Mucosa of descending colon (tissue), 3 donors: ENCODE results near the gene SULT1C3. TPM values are rescaled to one million over a fixed set of nuclear protein-coding genes. Genes with fewer than 3 reads are reported as not detected.

Experiments
- ATAC-seq: fragments of 200-7000 bp; cut with Tn5 transposase; one replicate; pipeline ENCODE4 v1.9.1; 2020; ENCODE audit warnings: mild to moderate bottlenecking, moderate library complexity
- DNase-seq, 3 donors: peaks; one replicate each; pipeline ENCODE4 v3.0.0-alpha.2; 2020
- H3K36me3 ChIP-seq: fragments of 200-600 bp; one replicate; pipeline ENCODE4 v1.8.0; 2021; ENCODE audit warnings: low read depth, mild to moderate bottlenecking
- H3K4me1 ChIP-seq: fragments of 200-600 bp; one replicate; pipeline ENCODE4 v1.8.0; 2021; ENCODE audit warnings: low read depth, mild to moderate bottlenecking
- H3K4me3 ChIP-seq: fragments of 200-600 bp; one replicate; pipeline ENCODE4 v1.8.0; 2021; ENCODE audit warnings: mild to moderate bottlenecking
- H3K9me3 ChIP-seq: fragments of 200-600 bp; one replicate; pipeline ENCODE4 v1.8.0; 2021; ENCODE audit warnings: mild to moderate bottlenecking
- intact Hi-C, 2 donors: fragments of 100-400 bp; cut with DNase I in 1 of 2; cut with micrococcal nuclease in 1 of 2; formaldehyde crosslinking; loops; one replicate each; pipeline versions ENCODE4 v1.11.0 to v1.11.1; 2022; cut with DNase I, micrococcal nuclease
- total RNA-seq, 3 donors: library from RNA; stranded (reverse); fragmentation: NEBNext Ultra II Directional in 2 of 3; extraction: Animal tissue kit (Norgen Biotek cat#: 25700) in 2 of 3; gene quantifications; one replicate each; pipeline versions ENCODE4 v1.2.1 to v1.2.4, GENCODE V29; 2021 to 2023
- TF ChIP-seq, protein P1 (sequence below): fragments of 200-600 bp; IDR thresholded peaks from one replicate; pipeline ENCODE4 v1.8.0; 2022; ENCODE audit warnings: antibody characterized with exemption, mild to moderate bottlenecking
- donor health status: DM: no; HTN: no; CAD: no; lungs with moderate emphysema.
- donor health status: DM: no; HTN: no; CAD: no.
- donor health status: DM: no; HTN: yes; CAD: no.

SULT1C3 gene
- total RNA-seq, 3 donors from 2014 or later: 0.34 TPM; not detected in 2

DNA sequence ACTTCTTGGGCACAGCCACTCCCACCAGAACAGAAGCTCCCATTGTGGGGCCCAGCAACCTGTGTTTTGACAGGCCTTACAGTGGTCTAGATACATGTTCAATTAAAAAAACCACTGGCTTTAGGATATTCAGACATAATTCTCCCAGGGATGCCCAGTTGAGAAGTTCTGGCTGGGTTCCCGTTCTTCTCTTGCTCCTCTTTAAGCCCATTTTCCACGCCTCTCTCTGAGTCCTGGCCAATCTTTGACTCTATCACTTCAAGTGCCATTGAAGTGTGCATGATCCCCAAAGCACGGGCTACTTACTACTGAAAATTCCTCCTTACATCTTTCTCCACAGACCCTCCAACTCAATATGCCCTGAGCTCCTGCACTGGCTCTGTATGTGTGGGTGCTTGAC lies 17.5 kb upstream of the SULT1C3 start:
- DNase-seq (no peak), ATAC-seq (no peak)
- Histone ChIP-seq H3K36me3 (no peaks in the 10 kb centered on the region), H3K9me3 (peaks cover 16% of the 10 kb centered on the region), H3K4me1 (no peaks in the 10 kb centered on the region), H3K4me3 (no peak overlapping the region)
- intact Hi-C loops: no loop called here
- TF ChIP-seq, protein P1, sequence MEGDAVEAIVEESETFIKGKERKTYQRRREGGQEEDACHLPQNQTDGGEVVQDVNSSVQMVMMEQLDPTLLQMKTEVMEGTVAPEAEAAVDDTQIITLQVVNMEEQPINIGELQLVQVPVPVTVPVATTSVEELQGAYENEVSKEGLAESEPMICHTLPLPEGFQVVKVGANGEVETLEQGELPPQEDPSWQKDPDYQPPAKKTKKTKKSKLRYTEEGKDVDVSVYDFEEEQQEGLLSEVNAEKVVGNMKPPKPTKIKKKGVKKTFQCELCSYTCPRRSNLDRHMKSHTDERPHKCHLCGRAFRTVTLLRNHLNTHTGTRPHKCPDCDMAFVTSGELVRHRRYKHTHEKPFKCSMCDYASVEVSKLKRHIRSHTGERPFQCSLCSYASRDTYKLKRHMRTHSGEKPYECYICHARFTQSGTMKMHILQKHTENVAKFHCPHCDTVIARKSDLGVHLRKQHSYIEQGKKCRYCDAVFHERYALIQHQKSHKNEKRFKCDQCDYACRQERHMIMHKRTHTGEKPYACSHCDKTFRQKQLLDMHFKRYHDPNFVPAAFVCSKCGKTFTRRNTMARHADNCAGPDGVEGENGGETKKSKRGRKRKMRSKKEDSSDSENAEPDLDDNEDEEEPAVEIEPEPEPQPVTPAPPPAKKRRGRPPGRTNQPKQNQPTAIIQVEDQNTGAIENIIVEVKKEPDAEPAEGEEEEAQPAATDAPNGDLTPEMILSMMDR: no peak

DNA sequence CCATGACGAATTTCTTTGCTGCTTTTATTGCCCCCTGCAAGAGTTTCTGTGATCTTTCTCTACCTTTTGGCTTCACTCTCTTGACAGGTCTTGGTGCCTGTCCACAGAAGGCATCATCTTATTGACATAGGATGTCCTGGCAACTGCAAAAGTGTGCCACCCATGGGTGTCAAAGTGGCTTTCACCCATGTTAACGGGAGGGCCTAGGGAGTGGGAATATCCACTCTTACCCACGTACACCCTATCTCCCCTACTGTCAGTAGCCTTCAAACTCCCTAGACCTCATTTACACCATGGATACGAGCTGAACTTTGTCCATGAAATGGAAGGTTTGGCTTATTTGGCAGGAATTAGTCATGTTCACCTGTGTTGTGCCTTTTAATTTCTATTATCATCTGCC lies 16.2 kb upstream of the SULT1C3 start:
- ATAC-seq: no peak
- H3K4me3 ChIP-seq: no peak overlapping the region
- TF ChIP-seq, protein P1: no peak
- DNase-seq: no peak
- H3K4me1 ChIP-seq: no peaks in the 10 kb centered on the region
- intact Hi-C loops: no loop called here
- no peaks in the 10 kb centered on the region for H3K36me3 ChIP-seq
- peaks cover 16% of the 10 kb centered on the region for H3K9me3 ChIP-seq

DNA sequence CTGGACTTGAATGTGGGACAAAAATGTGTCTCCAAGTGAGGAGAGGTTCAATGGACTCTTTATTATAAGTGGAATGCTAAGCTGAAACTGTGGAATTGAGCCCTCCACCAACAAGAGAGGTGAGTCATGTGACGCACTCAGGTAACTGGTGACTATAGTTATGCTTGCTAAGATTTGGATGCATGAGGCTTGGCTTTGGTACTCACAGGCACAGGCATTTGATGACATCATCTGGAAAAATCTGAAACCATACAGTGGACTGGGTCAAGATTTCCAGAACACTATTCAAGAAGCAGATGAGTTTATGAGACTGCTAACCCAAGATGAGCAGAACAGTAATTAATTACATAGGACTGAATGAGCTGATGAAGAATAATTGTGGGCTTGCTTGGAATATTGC lies 15.7 kb upstream of the SULT1C3 start:
- ATAC-seq (no peak), DNase-seq (no peak)
- Histone ChIP-seq H3K36me3 (no peaks in the 10 kb centered on the region), H3K9me3 (peaks cover 16% of the 10 kb centered on the region), H3K4me1 (no peaks in the 10 kb centered on the region), H3K4me3 (no peak overlapping the region)
- TF ChIP-seq, protein P1: no peak
- intact Hi-C loops: no loop called here

DNA sequence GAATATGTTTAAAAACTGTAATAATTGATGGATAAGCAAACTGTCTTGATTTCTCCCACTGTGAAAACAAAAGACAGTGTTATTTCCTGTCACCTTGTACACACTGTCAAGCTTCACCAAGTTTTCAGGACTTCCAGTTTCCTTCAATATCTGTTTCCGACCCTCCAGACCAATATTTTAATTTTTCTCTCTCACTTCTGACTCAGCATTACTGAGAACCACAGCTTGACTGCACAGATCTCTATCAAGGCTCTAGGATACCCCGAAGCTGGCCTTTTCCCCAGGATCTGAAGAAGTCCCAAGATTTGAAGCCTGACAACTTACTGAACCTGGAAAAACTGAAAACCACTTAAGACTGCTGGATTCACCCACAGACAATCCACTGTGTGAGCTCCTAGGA lies 13.2 kb upstream of the SULT1C3 start:
- no peak overlapping the region for H3K4me3 ChIP-seq

DNA sequence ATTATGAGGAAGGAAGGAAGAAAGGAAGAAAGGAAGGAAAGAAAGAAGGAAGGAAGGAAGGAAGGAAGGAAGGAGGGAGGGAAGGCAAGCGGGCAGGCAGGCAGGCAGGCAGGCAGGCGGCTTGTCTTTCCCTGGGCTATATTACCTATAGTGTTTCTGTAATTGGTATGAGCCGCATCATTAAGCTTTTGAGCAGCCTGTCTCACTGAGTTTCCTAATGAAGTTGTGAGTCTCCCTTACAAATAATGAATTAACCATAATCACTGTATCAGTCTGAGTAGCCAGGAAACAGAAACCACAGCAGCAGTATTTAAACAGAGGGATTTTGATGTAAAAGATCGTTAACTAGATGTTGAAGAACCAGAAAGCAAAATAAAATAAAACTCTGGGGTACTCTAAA lies 11.8 kb upstream of the SULT1C3 start:
- no peaks in the 10 kb centered on the region for H3K36me3 ChIP-seq

More for the DNA sequence above, 13.2 kb upstream of the SULT1C3 start:
- DNase-seq (no peak), ATAC-seq (no peak)
- intact Hi-C loops: no loop called here
- Histone ChIP-seq H3K36me3 (no peaks in the 10 kb centered on the region), H3K4me1 (no peaks in the 10 kb centered on the region), H3K9me3 (peaks cover 16% of the 10 kb centered on the region)
- TF ChIP-seq, protein P1: no peak

More for the DNA sequence above, 11.8 kb upstream of the SULT1C3 start:
- TF ChIP-seq, protein P1: no peak
- peaks cover 14% of the 10 kb centered on the region for H3K9me3 ChIP-seq
- intact Hi-C loops: no loop called here
- H3K4me1 ChIP-seq: no peaks in the 10 kb centered on the region
- H3K4me3 ChIP-seq: no peak overlapping the region
- ATAC-seq: no peak
- no peak for DNase-seq
